Inflammatory macrophage (primary cell): ENCODE measurements around the gene MOGAT1.
"Not testable (repeated sequence)": the region's sequence is repeated elsewhere in the genome, so short reads cannot be mapped to it uniquely, and the experiment has no call there.

ENCODE experiments used
- DNase-seq, 2 donors: peaks; one replicate each; pipeline ENCODE4 v3.0.0-alpha.2; 2020 to 2022

The MOGAT1 gene

DNA sequence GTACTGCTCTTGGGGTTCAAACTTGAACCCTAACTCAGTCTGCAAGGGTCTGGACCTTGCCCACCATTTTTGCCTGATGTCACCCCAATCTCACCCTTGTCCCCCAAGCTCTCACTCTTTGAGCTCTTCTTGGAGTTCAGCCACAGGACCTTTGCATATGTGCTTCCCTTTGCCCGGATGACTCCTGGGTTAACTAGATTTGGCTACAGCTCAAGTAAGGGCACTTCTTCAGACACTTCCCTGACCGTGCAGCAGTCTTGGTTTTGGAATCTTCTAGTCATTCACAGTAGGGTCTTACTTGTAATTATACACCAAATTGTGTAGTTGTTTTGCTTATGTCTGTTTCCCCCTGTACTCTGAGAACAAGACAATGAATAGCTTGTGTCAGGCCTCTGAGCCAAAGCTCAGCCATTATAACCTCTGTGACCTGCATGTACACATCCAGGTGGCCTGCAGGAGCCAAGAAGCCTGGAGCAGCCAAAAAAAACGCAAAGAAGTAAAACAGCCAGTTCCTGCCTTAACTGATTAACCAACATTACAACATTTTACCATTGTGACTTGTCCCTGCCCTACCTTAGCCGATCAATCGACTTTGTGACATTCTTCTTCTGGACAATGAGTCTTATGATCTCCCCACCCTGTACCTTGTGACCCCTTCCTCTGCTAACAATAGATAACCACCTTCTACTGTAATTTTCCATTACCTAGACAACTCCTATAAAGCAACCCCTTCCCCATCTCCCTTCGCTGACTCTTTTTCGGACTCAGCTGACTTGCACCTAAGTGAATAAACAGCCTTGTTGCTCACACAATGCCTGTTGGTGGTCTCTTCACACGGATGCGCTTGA, 1.0 kb upstream of the MOGAT1 start:
- DNase-seq, result no peak

DNA sequence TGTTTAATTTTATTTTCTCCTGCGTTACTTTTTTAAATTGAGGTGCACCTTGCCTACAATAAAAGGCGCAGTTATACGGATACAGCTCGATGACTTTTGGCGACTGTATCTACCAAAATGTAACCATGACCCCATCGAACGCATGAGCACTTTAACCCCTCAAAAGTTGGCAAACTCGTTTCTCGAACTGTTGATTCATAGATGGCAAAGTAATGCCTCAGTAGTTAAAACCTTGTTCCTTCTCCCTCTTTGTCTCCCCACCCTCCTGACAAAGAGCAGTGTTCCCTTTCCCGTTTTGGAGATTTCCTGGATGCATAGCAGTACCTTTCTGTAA, 577 bp downstream of the MOGAT1 start:
- no peak for DNase-seq

DNA sequence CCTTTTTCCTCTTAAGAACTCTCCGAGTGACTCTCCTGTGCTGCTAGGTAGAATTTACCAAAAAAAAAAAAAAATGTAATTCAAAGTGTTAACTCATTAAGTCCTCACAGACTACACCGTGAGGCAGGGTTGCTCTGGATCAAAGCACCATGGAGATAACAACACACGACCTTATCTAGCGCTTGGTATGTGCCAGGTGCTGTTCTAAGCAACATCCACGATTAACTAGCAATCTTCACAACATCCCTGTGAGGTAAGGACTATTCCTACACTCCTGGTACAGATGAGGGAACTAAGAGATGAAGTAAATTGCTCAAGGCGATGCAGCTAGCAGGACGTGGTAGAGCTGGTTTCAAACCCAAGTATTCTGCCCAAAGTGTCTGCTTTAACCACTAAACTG, 1.8 kb downstream of the MOGAT1 start:
- DNase-seq, result no peak

DNA sequence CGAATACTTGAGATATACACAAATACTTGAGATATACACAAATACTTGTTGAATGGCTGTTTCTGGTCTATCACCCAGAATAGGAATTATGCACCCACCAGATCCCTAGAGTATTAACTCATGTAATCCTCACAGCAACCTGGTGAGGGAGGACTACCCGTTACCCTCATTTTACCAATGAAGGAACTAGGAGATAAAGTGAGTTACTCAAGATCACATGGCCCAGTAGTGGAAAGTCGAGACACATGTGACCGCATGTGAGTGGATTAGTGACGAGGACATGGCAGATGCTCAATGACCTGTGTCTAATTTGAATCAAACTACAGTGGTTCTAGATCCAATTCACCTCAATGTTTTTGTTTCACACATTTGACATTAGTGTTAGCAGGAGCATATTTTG, 2.4 kb downstream of the MOGAT1 start:
- peak; percentile 53 to 63 for DNase-seq

DNA sequence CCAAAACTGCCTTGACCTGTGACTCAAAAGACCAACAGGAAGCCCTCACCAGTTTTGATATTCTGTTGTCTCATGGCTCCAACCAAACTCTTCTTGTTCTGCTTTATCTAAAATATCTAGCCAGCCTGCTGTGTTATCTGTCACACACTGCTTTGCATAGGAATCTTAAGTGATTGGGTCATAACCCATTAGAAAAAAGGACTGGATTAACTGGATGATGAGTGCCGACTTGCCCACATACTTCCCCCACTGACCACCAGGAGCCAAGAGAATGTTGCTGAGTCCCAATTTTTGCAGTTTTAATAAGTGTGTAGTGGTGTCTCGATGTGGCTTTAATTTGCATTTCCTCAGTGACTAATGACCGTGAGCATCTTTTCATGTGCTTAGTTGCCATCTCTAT, 6.5 kb downstream of the MOGAT1 start:
- DNase-seq, result peak; percentile 1 to 38

DNA sequence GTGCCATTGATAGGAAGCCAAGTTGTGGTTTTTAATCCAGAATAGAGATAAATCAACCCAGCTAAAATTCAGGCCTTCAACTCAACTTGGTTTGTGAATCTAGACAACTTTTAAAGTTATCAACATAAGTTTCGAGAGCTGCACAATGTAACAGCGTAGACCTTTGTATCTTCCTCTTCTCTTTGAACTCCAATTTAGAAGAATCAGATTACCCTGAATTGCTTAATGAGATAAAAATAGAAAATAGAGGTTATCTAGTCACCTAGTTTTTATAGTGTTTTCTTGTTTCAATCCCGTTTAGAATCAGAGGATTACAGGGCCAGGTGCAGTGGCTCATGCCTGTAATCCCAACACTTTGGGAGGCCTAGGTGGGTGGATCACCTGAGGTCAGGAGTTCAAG, 12.3 kb downstream of the MOGAT1 start:
- DNase-seq, result no peak

DNA sequence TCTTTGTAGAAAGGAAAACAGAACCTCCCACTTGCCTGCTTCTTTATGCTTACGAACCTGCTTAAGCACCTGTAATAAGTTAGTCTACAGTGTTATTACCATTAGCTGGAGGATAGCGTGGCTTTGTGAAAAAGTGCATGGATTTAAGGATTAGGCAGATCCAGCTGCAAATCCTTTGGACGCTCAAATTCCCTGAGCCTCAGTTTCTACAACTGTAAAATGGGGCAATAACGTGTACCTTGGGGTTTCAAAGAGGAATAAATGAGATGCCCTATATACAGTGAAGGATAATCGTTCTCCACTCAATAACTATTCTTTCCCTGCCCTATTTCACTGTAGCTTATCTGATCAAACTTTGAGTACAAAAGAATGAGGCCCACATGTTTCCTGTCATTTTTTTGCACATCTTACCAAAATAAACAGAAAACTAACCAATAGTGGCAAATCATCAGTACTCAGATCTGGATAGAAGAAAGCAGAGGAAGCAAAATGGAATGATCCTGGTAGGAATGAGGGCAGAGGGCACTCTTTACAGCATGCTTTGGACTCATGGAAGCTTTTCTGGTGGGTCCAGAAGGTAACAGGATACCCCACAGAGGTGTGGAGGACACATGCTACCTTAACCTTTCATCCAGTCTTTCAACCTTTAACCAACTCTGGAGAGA, 14.8 kb downstream of the MOGAT1 start:
- no peak for DNase-seq

DNA sequence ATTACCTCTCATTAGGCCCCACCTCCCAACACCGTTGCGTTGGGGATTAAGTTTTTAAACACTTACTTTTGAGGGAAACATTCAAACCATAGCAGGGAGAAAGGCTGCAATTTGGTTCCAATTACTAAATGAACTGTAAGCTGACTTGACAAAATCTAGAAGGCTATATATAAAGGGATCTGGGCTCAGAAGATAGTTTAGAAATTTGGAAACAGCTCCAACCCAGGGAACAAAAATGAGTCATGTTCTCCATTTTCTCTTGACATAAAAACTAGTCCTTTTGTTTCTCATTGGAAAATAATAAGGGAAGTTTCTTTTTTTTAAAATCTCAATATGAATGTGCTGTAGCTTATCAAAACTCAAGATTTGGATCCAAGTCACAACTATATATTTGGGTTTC, 17.5 kb downstream of the MOGAT1 start:
- peak in 1 of 2 donors; percentile 49 for DNase-seq

DNA sequence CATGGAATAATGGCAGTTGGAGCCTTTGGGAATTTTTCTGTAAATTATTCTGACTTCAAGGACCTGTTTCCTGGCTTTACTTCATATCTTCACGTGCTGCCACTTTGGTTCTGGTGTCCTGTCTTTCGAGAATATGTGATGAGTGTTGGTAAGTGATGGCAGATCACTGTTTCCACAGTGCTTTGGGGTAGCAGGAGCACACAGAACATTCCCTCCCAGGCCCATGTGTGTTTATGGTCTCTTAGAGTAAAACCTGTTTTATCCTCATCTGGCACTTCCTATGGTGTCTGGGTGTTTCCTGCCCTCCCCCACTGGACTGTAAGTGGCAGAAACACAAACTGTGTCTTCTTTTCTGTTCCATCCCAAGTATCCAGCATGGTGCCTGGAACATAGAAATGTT, 17.9 kb downstream of the MOGAT1 start:
- DNase-seq, result no peak

DNA sequence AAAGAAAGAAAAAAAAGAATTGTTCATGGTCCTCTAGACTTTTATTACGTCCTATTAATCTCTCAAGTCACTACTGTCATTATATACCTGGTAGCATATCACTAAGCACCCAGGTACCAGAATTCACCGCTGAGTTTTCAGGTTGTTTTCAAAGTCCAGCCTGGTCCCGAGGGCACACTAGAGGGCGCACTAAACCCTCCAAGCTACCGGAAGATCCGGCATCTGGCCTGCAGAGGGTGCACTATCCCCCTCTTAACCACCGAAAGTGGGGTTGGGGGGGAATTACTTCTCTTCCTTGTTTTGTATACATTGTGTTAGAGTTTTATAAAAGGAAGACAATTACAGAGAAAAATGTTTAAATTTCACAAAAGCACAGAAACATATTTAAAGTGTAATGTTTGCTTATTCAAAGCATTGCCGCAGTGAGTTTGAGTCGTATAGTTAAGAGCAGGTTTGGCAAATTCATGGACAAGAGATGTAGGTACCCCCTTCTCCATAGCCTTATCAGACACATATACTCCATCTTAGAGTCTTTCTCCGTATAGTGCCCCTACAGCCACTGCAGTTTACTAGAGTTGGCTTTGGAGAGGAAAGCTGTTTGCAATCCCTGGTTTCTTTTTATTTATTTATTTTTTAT, 19.2 kb downstream of the MOGAT1 start:
- DNase-seq, result peak; percentile 84

DNA sequence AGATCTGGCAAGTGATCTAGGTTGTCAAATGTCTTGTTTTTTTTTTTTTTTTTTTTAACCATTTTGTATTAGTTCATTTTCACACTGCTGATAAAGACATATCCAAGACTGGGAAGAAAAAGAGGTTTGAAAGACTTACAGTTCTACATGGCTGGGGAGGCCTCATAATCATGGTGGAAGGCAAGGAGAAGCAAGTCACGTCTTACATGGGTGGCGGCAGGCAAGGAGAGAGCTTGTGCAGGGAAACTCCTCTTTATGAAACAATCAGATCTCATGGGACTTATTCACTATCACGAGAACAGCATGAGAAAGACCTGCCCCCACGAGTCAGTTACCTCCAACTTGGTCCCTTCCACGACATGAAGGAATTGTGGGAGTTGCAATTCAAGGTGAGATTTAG, 22.0 kb downstream of the MOGAT1 start:
- not testable (repeated sequence) for DNase-seq

DNA sequence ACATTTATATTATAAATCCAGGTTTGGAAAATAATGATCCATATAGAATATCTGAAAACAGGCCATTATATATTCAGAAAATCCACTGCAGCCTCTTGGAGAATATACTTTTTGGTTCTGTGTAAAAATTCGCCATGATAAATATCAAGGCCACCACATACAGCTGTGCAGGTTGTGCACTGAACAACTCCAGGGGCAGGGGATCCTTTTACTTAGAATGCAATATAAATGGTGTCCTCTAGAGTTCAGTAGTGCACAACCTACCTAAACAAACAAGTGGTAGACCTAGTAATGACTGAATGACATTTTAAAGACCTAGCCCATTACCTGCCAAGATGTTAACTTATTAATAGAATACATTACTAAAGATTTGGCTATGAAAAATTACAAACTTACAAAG, 22.4 kb downstream of the MOGAT1 start:
- peak; percentile 15 to 32 for DNase-seq

DNA sequence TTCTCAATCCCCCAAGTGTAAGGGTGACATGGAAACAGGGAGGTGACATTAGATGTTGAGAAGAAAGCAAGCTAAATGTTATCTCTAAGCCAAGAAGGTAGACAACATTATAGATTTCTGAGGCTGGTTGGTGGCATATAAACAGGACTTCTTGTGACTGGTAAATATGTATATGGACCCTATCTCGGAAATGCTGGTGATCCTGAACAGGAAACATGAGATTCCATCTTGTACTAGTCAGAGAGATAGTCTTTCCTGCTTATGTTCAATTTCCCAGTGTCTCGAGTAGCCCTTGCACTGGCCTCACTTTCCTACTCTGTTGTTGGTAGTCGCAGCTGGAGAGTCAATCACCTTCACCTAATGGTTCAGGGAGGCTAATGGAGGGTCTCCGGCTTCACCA, 26.8 kb downstream of the MOGAT1 start:
- no peak for DNase-seq

DNA sequence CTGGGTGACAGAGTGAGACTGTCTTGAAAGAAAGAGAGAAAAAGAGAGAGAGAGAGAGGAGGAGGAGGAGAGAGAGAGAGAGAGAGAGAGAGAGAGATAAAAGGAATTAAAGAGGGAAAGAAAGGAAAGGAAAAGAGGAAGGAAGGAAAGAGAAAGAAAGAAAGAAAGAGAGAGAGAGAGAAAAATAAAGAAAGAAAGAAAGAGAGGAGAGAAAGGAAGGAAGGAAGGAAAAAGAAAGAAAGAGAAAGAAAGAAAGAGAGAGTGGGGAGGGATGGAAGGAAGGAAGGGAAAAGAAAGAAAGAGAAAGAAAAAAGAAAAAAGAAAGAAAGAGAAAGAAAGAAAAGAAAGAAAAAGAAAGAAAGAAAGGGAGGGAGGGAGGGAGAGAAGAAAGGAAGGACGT, 29.8 kb downstream of the MOGAT1 start:
- DNase-seq, result no peak

DNA sequence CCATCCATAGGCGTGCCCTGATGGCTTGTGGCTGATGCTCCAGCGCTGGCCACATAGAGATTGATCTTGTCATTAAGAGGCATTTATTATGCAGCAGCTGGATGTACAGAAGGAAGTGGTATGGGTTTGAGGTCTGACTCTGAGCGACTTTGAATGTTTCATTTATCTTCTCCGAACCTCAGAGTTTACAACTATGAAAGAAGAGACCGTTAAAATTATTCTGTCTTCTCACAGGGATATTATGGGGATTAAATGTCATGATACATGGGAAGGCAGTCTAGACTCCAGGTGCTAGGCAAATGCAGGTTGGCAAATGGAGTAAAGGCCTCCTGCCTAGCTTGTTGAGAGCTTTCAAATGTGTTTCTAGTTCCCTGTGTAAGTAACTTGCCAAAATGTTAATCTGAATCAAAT, 30.3 kb downstream of the MOGAT1 start:
- no peak for DNase-seq

DNA sequence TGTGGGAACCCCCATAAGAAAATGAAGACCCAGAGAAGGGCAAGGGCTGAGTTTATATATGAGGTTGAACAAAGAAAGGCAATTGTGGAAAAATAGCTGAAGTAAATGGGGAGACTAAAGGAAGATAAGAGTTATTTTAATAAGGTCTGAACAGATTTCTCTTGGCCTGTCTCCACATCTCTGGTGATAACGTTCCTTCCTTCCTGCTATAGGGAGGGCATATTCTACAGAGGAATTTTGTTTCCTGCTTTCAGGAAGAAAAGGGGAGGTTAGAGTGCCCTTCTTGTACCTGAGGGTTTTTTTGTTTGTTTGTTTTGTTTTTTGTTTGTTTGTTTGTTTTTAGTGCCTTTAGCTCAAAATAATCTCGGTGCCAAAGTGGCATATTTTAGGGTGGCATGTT, 31.6 kb downstream of the MOGAT1 start:
- no peak for DNase-seq

DNA sequence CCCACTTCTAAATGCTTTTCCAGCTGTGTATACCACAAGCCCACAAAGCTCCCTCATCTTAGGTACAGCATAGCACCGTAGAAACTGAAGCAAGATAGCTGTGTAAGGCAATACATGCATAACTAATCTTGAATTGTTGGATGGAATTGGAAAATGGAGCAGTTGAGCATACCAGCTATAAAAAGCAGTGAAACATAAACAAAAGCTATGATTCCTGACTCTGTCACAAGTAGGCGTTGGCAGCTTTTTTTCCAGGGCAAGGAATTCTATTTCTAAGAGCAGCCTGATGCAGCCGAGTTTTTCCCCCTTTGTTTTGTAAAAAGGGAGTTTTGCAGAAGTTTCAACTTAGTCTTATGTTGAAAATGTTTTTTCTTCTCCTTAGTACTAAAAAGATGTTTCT, 32.4 kb downstream of the MOGAT1 start:
- DNase-seq, result no peak

DNA sequence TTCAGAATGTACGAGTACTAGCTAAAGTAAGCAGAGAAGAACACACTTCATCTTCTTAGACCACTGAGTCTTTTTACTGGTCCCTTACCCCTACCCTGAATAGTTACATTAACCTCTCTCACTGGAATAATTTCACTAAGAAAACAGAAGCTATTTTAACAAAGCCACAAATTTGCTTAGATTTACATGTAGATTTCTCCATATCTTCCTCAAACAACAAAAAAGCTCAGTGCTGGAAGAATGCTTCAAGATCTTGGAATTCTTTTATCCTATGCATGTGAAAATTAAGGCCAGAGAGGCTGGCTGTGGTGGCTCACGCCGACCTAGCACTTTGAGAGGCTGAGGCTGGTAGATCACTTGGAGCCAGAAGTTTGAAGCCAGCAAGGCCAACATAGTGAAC, 35.2 kb downstream of the MOGAT1 start:
- no peak for DNase-seq

DNA sequence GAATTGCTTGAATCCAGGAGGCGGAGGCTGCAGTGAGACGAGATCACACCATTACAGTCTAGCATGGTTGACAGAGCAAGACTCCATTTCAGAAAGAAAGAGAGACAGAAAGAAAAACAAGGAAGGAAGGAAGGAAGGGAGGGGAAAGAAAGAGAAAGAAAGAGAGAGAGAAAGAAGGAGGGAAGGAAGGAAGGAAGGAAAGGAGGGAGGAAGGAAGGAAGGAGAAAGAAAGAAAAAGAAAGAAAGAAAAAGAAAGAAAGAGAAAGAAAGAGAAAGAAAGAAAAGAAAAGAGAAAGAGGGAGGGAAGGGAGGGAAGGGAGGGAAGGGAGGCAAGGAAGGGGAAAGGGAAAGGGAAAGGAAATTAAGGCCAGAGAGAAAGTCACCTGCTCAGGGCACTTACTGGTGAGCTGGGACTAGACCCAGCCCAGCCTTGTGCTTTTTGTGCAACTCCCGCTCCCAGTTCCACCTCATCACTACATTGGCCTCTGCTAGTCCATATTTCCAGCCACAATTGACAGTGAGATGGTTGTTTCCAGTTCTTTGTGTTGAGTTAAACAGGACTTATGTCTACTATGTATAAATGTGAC, 35.7 kb downstream of the MOGAT1 start:
- DNase-seq, result no peak

DNA sequence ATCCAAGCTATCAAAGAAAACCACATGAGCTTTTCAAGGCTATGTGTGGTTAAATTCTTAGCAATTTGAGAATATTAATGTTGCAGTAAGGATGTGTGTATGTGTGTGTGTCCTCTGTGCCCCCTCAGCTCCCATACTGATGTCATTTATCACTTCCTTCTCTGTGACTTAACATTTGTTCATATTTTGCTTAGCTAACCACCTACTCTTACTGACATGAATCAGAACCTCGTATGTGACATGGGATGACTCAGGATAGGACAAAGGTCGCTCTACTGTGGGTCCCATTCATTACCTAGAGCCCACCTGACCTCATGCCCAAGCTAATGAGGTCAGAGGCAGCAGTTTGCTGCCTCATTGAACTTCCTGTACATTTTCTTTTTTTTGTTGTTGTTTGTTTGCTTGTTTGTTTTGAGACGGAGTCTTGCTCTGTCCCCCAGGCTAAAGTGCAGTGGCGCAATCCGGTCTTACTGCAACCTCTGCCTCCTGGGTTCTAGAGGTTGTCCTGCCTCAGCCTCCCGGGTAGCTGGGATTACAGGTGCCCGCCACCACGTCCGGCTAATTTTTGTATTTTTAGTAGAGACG, 36.3 kb downstream of the MOGAT1 start:
- peak; percentile 79 to 83 for DNase-seq

DNA sequence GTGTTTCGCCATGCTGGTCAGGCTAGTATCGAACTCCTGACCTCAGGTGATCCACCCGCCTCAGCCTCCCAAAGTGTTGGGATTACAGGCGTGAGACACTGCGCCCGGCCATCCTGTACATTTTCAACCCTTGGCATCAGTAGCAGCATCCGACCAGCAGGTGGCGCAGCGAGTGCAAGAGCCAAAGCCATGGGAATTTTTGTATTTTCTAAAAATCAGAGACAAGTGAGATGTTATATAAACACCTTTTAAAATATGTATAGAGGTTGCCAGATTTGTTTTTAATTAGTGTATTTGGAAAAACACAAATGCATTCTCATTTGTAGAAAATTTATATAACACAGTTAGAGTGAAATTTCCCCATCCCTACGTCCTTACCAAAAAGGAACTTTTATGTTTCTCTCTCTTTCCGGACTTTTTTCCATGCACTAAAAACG, 36.8 kb downstream of the MOGAT1 start:
- peak; percentile 82 for DNase-seq

DNA sequence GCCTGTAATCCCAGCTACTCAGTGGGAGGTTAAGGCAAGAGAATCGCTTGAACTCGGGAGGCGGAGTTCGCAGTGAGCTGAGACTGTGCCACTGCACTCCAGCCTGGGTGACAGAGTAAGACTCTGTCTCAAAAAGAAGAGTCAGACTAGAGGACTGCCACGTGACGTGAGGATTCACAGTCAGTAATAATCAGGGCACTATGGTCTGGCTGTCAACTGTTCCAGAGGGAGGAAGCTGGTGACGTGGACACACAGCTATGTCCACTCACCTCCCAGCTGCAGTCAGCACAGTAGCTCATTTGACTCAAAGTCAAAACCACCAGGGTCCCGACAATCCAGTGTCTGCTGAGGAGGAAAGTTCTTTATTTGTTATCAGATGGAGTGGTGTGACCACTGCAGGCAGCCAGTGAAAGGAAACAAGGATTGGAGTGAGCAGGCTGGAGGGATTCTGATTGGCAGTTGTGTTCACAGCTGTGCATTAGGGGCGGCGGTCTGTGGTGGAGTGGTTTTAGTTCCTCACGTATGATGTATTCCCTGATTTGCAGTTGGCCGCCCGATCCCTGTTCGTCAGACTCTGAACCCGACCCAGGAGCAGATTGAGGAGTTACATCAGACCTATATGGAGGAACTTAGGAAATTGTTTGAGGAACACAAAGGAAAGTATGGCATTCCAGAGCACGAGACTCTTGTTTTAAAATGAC, 37.9 kb downstream of the MOGAT1 start:
- DNase-seq, result peak; percentile 83 to 91

DNA sequence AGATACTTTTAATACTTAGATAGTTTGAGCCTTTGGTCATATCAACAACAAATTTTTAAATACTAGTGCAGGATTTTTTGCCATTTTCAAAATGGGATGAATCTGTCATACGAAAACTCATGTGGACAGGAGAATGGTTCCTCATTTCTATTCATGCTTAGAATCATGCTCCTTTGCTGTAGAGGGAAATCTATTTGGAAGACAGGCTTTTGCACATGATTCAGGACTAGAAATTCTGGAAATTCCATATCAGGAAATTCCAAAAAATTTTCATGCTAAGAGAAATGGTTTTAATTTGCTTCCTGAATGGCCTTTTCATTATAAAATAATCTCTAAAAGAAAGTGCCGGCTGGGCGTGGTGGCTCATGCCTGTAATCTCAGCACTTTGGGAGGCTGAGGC, 39.3 kb downstream of the MOGAT1 start:
- no peak for DNase-seq
